A673 (cell line): Measurements from ENCODE around the gene DOCK1. TPM values are rescaled to one million over a fixed set of nuclear protein-coding genes. Genes with fewer than 3 reads are reported as not detected.
"Not testable (repeated sequence)": the region's sequence is repeated elsewhere in the genome, so short reads cannot be mapped to it uniquely, and the experiment has no call there.

Experiments
- BruUV-seq: library from RNA; stranded (reverse); fragments of 400-500 nt; replicated peaks from 2 replicates; lab custom pipeline; 2021; lab: Mats Ljungman, UMichigan
- CTCF ChIA-PET: fragments of 300-600 bp; sonication (Branson Sonifier 250); formaldehyde crosslinking; loops from one replicate; lab custom pipeline; 2022; ENCODE audit warnings: antibody characterized with exemption; lab: Charles Lee
- POLR2A ChIA-PET: fragments of 300-600 bp; sonication (Branson Sonifier 250); formaldehyde crosslinking; loops from one replicate; lab custom pipeline; 2022; ENCODE audit warnings: antibody characterized with exemption; ENCODE audit not compliant: low non-redundant PET; lab: Charles Lee
- DNase-seq: peaks from one replicate; pipeline ENCODE4 v3.0.0-alpha.2; 2015; ENCODE audit warnings: low spot score
- H3K27ac ChIP-seq: fragments of 200-600 bp; sonication (generic); 2 replicates; pipeline ENCODE4 v1.5.1; 2016; ENCODE audit warnings: mixed run types, low read depth, mild to moderate bottlenecking, mixed read lengths, antibody characterized with exemption, low read length; ENCODE audit not compliant: poor library complexity, severe bottlenecking
- H3K27me3 ChIP-seq: fragments of 200-600 bp; sonication (generic); replicated peaks from 2 replicates; pipeline ENCODE4 v1.6.1; 2017; ENCODE audit warnings: mixed run types, low read depth, mild to moderate bottlenecking, mixed read lengths, antibody characterized with exemption, low read length; ENCODE audit not compliant: insufficient read depth, poor library complexity
- H3K36me3 ChIP-seq: fragments of 200-600 bp; sonication (generic); 2 replicates; pipeline ENCODE4 v1.6.1; 2016; ENCODE audit warnings: mixed run types, mild to moderate bottlenecking, mixed read lengths, antibody characterized with exemption, low read length; ENCODE audit not compliant: insufficient read depth, poor library complexity, severe bottlenecking
- H3K4me1 ChIP-seq: fragments of 200-600 bp; sonication (generic); 2 replicates; pipeline ENCODE4 v1.6.1; 2017; ENCODE audit warnings: mixed run types, mild to moderate bottlenecking, mixed read lengths, antibody characterized with exemption, low read length; ENCODE audit not compliant: insufficient read depth, poor library complexity, severe bottlenecking
- H3K4me3 ChIP-seq: fragments of 200-600 bp; sonication (generic); 2 replicates; pipeline ENCODE4 v1.5.1; 2016; ENCODE audit warnings: low read depth, mixed run types, mild to moderate bottlenecking, mixed read lengths, low read length; ENCODE audit not compliant: poor library complexity, severe bottlenecking
- H3K9me3 ChIP-seq: fragments of 200-600 bp; sonication (generic); 2 replicates; pipeline ENCODE4 v1.6.1; 2016; ENCODE audit warnings: mixed run types, low read depth, mild to moderate bottlenecking, mixed read lengths, antibody characterized with exemption, low read length; ENCODE audit not compliant: poor library complexity, severe bottlenecking
- CTCF ChIP-seq: fragments of 300-800, 200-600 bp; sonication (generic); conservative IDR thresholded peaks from 2 replicates; pipeline ENCODE4 v1.5.1; 2017; ENCODE audit warnings: low read depth, mild to moderate bottlenecking, antibody characterized with exemption, low read length, moderate library complexity, mixed read lengths
- EZH2 ChIP-seq: fragments of 200-600 bp; sonication (generic); IDR thresholded peaks from 2 replicates; pipeline ENCODE4 v1.6.1; 2017; ENCODE audit warnings: borderline replicate concordance, low read depth, mild to moderate bottlenecking, mixed read lengths, antibody characterized with exemption, low read length; ENCODE audit not compliant: poor library complexity, severe bottlenecking
- intact Hi-C: fragments of 100-400 bp; cut with micrococcal nuclease; formaldehyde crosslinking; loops from one replicate; pipeline ENCODE4 v1.10.0; 2022; ENCODE audit not compliant: unreplicated experiment
- total RNA-seq: library from RNA; stranded (reverse); gene quantifications from 2 replicates; pipeline ENCODE4 v1.2.3, GENCODE V29; 2021

The DOCK1 gene
- total RNA-seq, 1 experiment from 2014 or later, result 30.7 TPM

GRCh38 chr10:126911301-126911700 lies 6.1 kb downstream of the DOCK1 start:
- no TSS peak for BruUV-seq
- CTCF ChIA-PET, result no interaction called here

GRCh38 chr10:126913316-126913715 lies 8.1 kb downstream of the DOCK1 start:
- H3K27ac ChIP-seq, result no peak overlapping the region
- no peaks in the 10 kb centered on the region for H3K36me3 ChIP-seq
- no peak for TF ChIP-seq CTCF
- no peak for TF ChIP-seq EZH2
- H3K4me3 ChIP-seq, result no peak overlapping the region
- BruUV-seq, result no TSS peak
- intact Hi-C loops, result no loop called here
- no peak for DNase-seq
- CTCF ChIA-PET, result no interaction called here
- no peaks in the 10 kb centered on the region for H3K4me1 ChIP-seq
- H3K27me3 ChIP-seq, result no peaks in the 10 kb centered on the region
- POLR2A ChIA-PET, result interaction anchor here (0.7 kb wide), 1 partner anchor 892 kb away, joined by 7 read pairs; no protein-coding TSS in a partner anchor
- H3K9me3 ChIP-seq, result no peaks in the 10 kb centered on the region

More at GRCh38 chr10:126911301-126911700, 6.1 kb downstream of the DOCK1 start:
- H3K27ac ChIP-seq, result no peak overlapping the region
- POLR2A ChIA-PET, result no interaction called here
- no peak overlapping the region for H3K4me3 ChIP-seq
- intact Hi-C loops, result no loop called here
- no peaks in the 10 kb centered on the region for H3K27me3 ChIP-seq
- no peaks in the 10 kb centered on the region for H3K9me3 ChIP-seq
- no peaks in the 10 kb centered on the region for H3K4me1 ChIP-seq
- no peaks in the 10 kb centered on the region for H3K36me3 ChIP-seq
- TF ChIP-seq CTCF (no peak), EZH2 (no peak)
- no peak for DNase-seq

- Histone ChIP-seq H3K27ac (no peak overlapping the region), H3K36me3 (no peaks in the 10 kb centered on the region), H3K4me3 (no peak overlapping the region), H3K9me3 (no peaks in the 10 kb centered on the region), H3K4me1 (no peaks in the 10 kb centered on the region), H3K27me3 (no peaks in the 10 kb centered on the region)
- ChIA-PET CTCF (interaction anchor here (0.6 kb wide), 1 partner anchor 9 kb away, joined by 3 read pairs; the partner anchor contains the start of gene DOCK1), POLR2A (no interaction called here)
- no peak for DNase-seq
- no peak for TF ChIP-seq CTCF
- TF ChIP-seq EZH2, result no peak
- intact Hi-C loops, result no loop called here
- BruUV-seq, result no TSS peak
Observed at GRCh38 chr10:126914561-126914960, 9.3 kb downstream of the DOCK1 start.

- H3K27me3 ChIP-seq, H3K4me1 ChIP-seq, H3K36me3 ChIP-seq, BruUV-seq, POLR2A ChIA-PET, CTCF ChIA-PET, H3K4me3 ChIP-seq, DNase-seq, intact Hi-C loops, H3K27ac ChIP-seq, H3K9me3 ChIP-seq: not testable (repeated sequence)
Observed at GRCh38 chr10:126916952-126917351, 11.7 kb downstream of the DOCK1 start.
